Adrenal gland (tissue), 12 donors: Measurements from ENCODE around the gene KIRREL3. TPM values are rescaled to one million over a fixed set of nuclear protein-coding genes. Genes with fewer than 3 reads are reported as not detected.

Experiments used
- DNase-seq, 7 donors: peaks; one replicate each; pipeline ENCODE4 v3.0.0-alpha.2; 2019 to 2020
- H3K27ac ChIP-seq, 5 donors: fragments of 200-600 bp; sonication (generic) in 4 of 5; 1 replicate in 3 of 5; 2 replicates in 2 of 5; pipeline versions ENCODE4 v1.5.1 to v1.8.0; 2016 to 2020; ENCODE audit warnings: mild to moderate bottlenecking in 1 of 5
- H3K27me3 ChIP-seq: fragments of 200-600 bp; 2 replicates; pipeline ENCODE4 v1.8.0; 2021
- H3K36me3 ChIP-seq, 2 donors: fragments of 200-600 bp; replicated peaks in 1 of 2; 1 replicate in 1 of 2; 2 replicates in 1 of 2; pipeline versions ENCODE4 v1.5.1 to v1.8.0; 2018 to 2022
- H3K4me1 ChIP-seq, 2 donors: fragments of 200-600 bp; replicated peaks in 1 of 2; 1 replicate in 1 of 2; 2 replicates in 1 of 2; pipeline versions ENCODE4 v1.5.1 to v1.8.0; 2018 to 2021
- H3K4me3 ChIP-seq, 4 donors: fragments of 200-600 bp; sonication (generic) in 3 of 4; one replicate each; pipeline ENCODE4 v1.5.1; 2016 to 2018
- H3K9me3 ChIP-seq, 3 donors: fragments of 200-600 bp; sonication (generic) in 1 of 3; replicated peaks in 1 of 3; 1 replicate in 2 of 3; 2 replicates in 1 of 3; pipeline versions ENCODE4 v1.5.1 to v1.8.0; 2016 to 2021
- CTCF ChIP-seq, 6 experiments: fragments of 450-650 bp in 4 of 6; fragments of 200-600 bp in 2 of 6; sonication (generic) in 1 of 6; IDR thresholded peaks; 1 replicate in 5 of 6; 2 replicates in 1 of 6; pipeline versions ENCODE4 v1.5.1 to v1.8.0; 2016 to 2021; ENCODE audit warnings: antibody characterized with exemption in 6 of 6, mild to moderate bottlenecking in 2 of 6, moderate library complexity in 1 of 6
- POLR2A ChIP-seq, 2 donors: fragments of 450-650 bp; IDR thresholded peaks; one replicate each; pipeline ENCODE4 v1.6.1; 2017; ENCODE audit warnings: antibody characterized with exemption in 2 of 2, mild to moderate bottlenecking in 2 of 2, moderate library complexity in 1 of 2
- WGBS, 4 donors: extraction: QIAGEN DNeasy Blood & Tissue Kit in 2 of 4; methylation state at CpG; one replicate each; pipeline versions ENCODE4 v1.1.5 to v1.1.7; 2013 to 2017; 5-methylcytosine and 5-hydroxymethylcytosine counted together
- intact Hi-C, 2 donors: fragments of 100-400 bp; cut with DNase I; formaldehyde crosslinking; loops; one replicate each; pipeline versions ENCODE4 v1.14.1 to v1.15.0; 2022 to 2023
- polyA plus RNA-seq, 3 donors: library from polyadenylated mRNA; stranded (reverse); fragments of 200-250 nt in 2 of 3; fragments of 350-450 nt in 1 of 3; fragmentation: Illumina TruSeq in 1 of 3; extraction: RNeasy Lipid Tissue Mini Kit (QIAGEN cat#74804) in 1 of 3; gene quantifications; one replicate each; pipeline ENCODE4 v1.2.3, GENCODE V29; 2013 to 2014
- total RNA-seq, 9 donors: library from RNA; depleted of rRNA in 4 of 9; stranded (reverse); fragments of >200 nt in 4 of 9; fragments of 120-200 nt in 1 of 9; fragmentation: NEBNext Ultra II Directional in 1 of 9; extraction: Animal tissue kit (Norgen Biotek cat#: 25700) in 1 of 9; gene quantifications; one replicate each; pipeline versions ENCODE4 v1.1.0 to v1.2.4, GENCODE V29; 2013 to 2023
- donor health status: healthy with polysubstance abuse.
- donor health status: Bipolar disorder and iron deficiency.
- donor health status: DM: yes; HTN: yes; CAD: no.
- donor health status: DM: no; HTN: no; CAD: no.
- donor health status: DM: no; HTN: no; CAD: no.
- donor health status: DM: yes; HTN: yes; CAD: no.

KIRREL3 gene
- total and polyA plus RNA-seq, 12 donors = 0.07 to 4.1 (median 0.64) TPM; not detected in 1

DNA sequence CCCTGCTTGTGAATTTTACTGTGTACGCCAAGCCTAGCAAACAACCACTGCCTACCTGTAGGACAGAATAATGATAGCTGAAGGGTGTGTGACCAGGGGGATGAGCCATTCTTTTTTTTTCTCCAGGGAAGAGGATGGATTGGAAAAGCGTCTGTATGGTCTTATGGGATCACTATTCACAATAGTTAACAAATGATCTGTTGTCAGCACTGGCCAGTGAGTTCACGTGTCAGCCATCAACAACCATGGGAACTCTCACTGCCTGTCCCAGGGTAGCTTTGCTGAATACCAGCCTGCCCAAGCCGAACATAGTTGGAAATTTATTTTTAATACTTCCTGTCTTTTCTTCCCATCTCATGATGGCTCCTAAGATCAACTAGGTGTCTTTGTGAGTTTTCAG is 474.9 kb downstream of the KIRREL3 start:
- no peaks in the 10 kb centered on the region for H3K9me3 ChIP-seq
- DNase-seq = no peak
- 59 to 79% (median 69%) methylated on average over 4 of the region's 4 CpGs for WGBS, 4 donors
- no peaks in the 10 kb centered on the region for H3K36me3 ChIP-seq
- intact Hi-C loops = no loop called here
- TF ChIP-seq POLR2A (IDR thresholded peaks at IDR 0.05) (no peak), CTCF (IDR thresholded peaks at IDR 0.05) (no peak)
- H3K27ac ChIP-seq = no peak overlapping the region
- H3K4me1 ChIP-seq = no peaks in the 10 kb centered on the region
- H3K27me3 ChIP-seq = no peaks in the 10 kb centered on the region
- no peak overlapping the region for H3K4me3 ChIP-seq

GRCh38 chr11:126525216-126525615 is 475.4 kb downstream of the KIRREL3 start:
- WGBS, 4 donors = 75 to 83% (median 81%) methylated on average over 10 of the region's 10 CpGs
- H3K27ac ChIP-seq = no peak overlapping the region

DNA sequence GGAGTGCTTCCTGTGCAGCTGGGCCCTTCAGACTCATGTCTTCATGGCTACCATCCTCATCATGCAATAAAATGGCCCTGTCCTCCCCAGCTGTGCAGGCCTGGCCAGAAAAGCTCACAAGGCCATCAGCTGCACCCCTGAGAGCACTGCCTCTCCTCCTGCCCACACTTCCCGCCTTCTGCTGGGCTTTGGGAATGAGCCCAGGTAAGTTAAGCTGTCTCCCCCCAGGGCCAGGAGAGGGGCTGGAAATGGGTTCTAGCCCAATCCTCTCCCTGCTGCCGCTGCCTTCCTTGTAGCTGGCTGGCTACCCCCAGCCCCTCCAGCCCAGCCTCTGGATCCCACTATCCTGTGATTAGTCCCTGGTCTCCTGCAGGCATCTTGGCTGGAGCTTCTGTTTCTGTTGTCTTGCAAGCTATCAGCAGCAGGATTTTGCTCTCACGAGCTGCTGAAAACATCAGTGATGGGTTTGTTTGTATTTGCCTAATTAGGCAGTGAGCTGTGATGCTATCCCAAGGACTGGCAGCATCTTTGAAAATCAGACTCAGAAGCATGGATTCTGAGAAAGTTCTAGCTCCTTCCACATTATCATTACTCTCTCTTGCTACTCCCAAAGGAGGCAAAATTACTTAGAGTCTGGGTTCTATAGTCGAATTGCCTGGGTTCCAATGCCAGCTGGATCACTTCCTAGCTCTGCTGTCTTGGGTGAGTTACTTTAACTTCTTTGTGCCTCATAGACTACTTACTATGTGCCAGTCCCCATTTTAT is 476.9 kb downstream of the KIRREL3 start:
- Histone ChIP-seq H3K27me3 (no peaks in the 10 kb centered on the region), H3K9me3 (no peaks in the 10 kb centered on the region), H3K4me3 (no peak overlapping the region), H3K4me1 (no peaks in the 10 kb centered on the region), H3K27ac (no peak overlapping the region), H3K36me3 (no peaks in the 10 kb centered on the region)
- intact Hi-C loops = no loop called here
- WGBS, 4 donors = 67 to 88% (median 72%) methylated on average over 4 of the region's 4 CpGs
- TF ChIP-seq CTCF (IDR thresholded peaks at IDR 0.05) = no peak
- TF ChIP-seq POLR2A (IDR thresholded peaks at IDR 0.05) = no peak
- DNase-seq = no peak

More at GRCh38 chr11:126525216-126525615, 475.4 kb downstream of the KIRREL3 start:
- no peaks in the 10 kb centered on the region for H3K9me3 ChIP-seq
- DNase-seq = no peak
- H3K4me3 ChIP-seq = no peak overlapping the region
- H3K27me3 ChIP-seq = no peaks in the 10 kb centered on the region
- intact Hi-C loops = no loop called here
- H3K4me1 ChIP-seq = no peaks in the 10 kb centered on the region
- TF ChIP-seq POLR2A (IDR thresholded peaks at IDR 0.05) = no peak
- H3K36me3 ChIP-seq = no peaks in the 10 kb centered on the region

DNA sequence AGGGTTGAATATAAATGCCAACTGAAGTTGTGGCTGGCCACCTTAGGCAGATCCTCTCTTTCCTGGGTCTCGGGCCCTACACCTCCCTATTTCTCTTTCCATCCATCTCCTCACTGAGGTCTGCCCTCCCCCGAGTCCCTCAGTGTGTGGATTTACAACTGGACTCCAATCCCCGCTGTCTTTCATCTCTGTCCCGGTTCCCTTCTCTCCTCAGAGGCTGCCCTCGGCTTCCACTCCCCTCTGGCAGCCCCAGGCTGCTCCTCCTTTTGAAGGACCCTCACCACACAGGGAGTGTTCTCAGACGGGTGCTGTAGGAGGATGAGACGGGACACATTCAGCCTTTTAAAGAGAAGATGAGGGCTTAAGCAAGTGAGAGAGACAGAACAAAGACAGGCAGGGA is 478.0 kb downstream of the KIRREL3 start:
- Histone ChIP-seq H3K27me3 (no peaks in the 10 kb centered on the region), H3K36me3 (no peaks in the 10 kb centered on the region), H3K27ac (no peak overlapping the region), H3K9me3 (no peaks in the 10 kb centered on the region), H3K4me3 (no peak overlapping the region), H3K4me1 (no peaks in the 10 kb centered on the region)
- intact Hi-C loops = no loop called here
- no peak for DNase-seq
- WGBS, 4 donors = 79 to 90% (median 81%) methylated on average over 7 of the region's 7 CpGs
- no peak for TF ChIP-seq POLR2A (IDR thresholded peaks at IDR 0.05)
- TF ChIP-seq CTCF (IDR thresholded peaks at IDR 0.05) = no peak

GRCh38 chr11:126522152-126522551 is 478.4 kb downstream of the KIRREL3 start:
- intact Hi-C loops = no loop called here
- Histone ChIP-seq H3K27me3 (no peaks in the 10 kb centered on the region), H3K9me3 (no peaks in the 10 kb centered on the region), H3K36me3 (no peaks in the 10 kb centered on the region), H3K27ac (no peak overlapping the region), H3K4me3 (no peak overlapping the region), H3K4me1 (no peaks in the 10 kb centered on the region)
- 87 to 90% (median 88%) methylated on average over 4 of the region's 4 CpGs for WGBS, 4 donors
- no peak for TF ChIP-seq POLR2A (IDR thresholded peaks at IDR 0.05)
- no peak for TF ChIP-seq CTCF (IDR thresholded peaks at IDR 0.05)
- no peak for DNase-seq
